ENCODE results near the gene TMEM54.

Gene TMEM54, protein sequence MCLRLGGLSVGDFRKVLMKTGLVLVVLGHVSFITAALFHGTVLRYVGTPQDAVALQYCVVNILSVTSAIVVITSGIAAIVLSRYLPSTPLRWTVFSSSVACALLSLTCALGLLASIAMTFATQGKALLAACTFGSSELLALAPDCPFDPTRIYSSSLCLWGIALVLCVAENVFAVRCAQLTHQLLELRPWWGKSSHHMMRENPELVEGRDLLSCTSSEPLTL

DNA sequence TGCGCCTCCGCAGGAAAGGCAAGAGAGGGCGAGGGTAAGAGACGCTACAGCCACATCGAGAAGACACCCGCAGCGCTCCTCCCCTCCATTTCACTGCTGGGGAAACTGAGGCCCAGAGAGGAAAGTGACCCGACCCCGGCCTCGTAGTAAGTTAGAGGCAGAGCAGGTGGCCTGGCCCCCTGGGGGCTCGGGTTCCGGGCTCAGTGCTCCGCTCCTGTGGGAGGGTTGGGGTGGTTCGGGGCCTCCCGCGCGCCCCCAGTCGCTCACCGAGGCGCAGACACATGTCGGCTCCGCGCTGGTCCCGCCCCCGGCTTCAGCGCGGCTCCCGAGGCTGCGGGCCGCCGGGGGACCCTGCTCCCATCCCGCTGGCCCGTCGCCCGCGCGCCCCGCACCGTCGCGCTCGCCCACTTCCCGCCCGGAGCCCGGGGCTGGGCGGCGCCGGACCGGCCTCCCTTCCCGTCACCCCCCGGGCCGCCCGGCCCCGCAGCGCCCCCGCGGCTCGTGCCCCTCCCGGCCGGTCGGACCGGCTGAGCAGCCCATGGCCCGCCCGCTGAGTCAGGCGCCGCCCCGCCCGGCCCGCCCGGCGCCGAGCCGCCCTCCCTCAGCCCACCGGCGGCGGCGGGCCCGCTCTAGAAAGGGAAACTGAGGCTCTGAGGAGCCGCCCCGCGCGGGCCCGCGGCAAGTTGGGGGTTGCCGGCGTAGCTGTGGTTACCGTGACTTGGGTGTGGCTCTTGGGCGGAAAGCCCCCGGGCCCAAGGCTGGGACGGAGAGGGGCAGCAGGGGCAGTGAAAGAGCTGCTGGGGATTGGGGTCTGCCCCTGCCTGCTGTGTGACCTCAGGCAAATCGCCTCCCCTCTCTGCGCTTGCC is at the start of gene TMEM54:
TSS of gene TMEM54 (minus strand) at position 434 of the 867 bp plus-strand sequence. CDS start at position 283, 151 bp downstream.
- no peak for DNase-seq

DNA sequence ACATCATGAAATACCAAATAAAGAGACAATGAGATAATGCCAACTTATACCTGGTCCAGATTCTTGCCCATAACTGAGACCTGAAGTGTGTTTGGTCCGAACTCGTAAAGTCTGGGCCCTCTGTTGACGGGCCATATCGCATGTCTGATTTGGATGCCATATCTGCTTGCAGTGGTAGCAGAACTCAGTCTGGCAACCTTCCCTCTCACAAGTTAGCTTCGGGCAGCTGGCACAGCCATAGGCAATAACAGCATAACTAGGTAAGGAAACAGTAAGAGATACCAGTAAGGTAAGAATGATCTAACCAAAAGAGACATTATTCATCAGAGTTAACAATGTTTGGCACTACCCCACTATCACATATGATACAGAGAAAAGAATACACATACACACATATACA is 48.3 kb upstream of the TMEM54 start:
- no peak for DNase-seq

DNA sequence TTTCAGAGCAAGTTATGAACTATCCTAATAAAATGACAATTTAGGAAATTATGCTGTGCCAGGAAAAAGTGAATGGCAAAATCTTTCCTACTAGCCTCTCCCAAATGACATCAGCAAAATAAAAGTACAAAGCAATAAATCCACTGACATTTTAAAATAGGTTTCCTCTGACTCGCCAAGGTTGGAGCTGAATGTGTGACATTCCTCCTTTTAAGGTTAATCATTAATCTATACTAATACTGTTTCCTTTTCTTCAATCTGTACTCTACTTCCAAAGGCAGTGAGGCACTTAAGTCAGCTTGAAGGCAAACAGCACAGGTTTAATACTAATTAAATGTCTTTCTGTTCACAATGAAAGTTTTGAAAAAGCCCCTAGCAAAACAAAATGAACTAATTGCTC is 47.7 kb upstream of the TMEM54 start:
- no peak for DNase-seq

DNA sequence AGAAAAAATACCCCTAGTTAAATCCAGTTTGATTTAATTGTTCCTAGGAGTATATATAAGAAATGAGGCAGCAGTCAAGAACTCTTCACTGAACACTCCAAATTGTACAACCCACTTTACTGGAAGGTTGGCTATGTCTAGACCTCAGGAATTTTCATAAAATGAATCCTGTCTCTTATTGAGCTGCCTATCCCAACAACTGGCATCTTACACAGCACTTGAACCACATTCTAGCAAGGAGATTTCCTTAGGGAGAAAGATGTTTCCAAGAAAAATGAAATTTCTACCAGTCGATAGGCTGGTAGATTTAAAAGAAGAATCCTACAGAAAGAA is 47.2 kb upstream of the TMEM54 start:
- no peak for DNase-seq

GRCh38 chr1:32947669-32948389 is 46.6 kb upstream of the TMEM54 start:
- DNase-seq: no peak

- no peak for DNase-seq
Observed at GRCh38 chr1:32946413-32946812, 45.2 kb upstream of the TMEM54 start.

DNA sequence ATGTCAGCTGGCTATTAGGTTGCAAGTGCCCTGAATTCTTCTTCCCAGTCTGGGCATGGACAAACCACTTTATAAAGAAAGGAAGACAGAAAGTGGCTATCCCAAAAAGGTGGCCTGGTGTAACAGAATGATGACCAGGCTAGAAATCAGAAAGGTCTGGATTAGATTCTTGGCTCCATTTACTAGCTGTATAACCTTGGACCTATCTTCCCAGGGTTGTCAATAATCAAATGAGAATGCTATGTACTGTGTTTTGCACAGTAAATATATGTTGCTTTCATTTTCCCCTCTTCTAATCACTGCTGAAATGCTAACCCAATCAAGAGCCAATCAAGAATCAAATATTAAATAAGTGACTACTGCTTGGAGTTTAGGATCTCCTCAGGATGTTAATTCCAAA is 43.0 kb upstream of the TMEM54 start:
- DNase-seq: no peak

DNA sequence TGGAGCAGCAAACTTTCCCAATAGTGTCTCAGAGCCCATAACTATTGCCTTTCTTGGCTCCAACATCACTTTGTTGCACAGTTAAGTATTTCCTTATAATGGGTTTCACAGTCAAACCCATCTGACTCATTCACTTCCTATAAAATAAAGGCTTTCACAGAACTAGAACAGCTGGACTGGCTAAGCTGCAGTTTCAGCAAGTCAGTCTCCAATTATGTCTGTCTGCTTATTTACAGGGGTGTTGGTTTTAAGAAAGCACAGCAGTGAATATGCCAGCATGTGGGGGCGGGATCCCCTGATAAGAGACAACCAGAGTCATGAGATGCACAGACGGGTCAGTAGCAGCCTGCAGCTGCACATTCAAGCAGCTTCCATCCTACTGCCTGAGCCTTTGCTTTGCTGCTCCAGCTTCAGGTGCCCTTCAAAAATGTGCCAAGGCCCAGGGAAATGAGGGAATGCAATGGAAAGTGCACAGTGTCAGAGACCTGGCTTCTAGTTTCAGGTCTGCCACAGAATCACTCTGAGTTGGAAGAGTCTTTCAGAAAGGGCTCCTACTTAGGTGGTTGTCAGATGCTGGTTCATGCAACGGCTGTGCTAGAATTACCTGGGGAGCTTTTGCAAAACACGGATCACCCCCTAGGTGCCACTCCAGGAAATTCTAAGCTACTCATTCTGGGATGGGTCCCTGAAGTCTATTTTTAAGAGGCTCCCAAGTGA is 38.6 kb upstream of the TMEM54 start:
- DNase-seq: no peak

DNA sequence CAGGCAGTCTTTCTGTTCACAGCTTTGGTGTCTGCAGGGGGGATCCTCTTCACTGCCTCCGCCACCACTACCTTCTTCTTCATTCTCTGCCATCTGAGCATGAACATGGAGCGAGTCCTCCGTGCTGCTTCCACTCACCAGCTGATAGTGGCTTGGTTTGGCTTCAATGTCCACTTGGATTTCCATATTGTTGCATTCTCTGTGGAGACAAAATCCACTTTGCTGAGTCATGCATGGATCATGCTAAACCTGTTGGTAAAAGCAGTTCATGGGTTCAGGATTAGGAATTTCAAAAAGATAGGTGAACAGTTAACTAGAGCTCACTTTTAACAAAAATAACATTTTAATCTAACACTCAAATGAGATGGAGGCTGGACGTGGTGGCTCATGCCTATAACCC is 35.9 kb upstream of the TMEM54 start:
- no peak for DNase-seq

- no peak for DNase-seq
Observed at GRCh38 chr1:32934535-32934934, 33.3 kb upstream of the TMEM54 start.

DNA sequence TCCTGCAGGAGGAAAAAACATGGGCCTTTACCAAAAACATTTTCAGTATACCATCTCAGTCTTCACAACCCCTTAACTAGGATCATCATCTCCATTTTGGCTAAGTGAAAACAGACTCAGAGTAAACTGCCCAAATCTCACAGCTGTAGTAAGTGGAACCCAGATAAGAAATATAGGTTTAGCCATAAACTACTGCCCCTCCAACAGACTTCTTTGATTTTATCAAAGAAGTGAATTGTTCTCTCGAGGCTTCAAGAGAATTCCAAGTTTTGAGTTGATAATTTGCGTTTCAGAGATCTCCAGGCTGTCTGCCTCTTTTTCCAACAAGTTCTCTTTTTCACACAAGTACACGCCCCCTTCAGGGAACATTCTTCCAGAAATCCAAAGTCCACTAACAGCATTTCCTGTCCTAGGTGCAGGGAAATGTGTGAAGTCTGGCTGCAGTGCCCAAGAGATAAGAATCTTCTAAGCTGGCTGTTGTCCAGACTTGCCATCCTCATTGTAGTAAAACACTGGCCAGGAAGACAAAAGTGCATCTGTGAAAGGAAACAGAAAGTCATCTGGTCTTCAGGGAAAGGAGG is 32.6 kb upstream of the TMEM54 start:
- DNase-seq: no peak

DNA sequence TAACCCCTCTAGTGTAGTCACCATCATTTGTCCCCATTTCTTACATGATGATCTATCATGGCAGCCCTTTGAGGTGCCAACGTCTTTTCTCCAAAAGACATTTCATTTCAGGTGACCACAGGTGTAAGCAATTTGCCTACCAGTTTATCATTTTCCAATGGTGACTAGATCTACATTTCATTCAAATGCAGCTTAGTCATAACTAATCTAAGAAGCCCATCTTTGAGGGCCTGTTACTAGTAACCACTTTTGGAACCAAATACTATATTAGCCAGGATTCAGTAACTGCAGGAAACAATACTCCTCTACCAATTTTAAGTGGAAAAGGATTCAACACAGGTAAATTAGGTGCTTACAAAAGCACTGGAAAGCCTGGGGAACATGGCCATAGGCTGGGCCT is 30.6 kb upstream of the TMEM54 start:
- no peak for DNase-seq

- no peak for DNase-seq
Observed at GRCh38 chr1:32929366-32929765, 28.2 kb upstream of the TMEM54 start.

GRCh38 chr1:32928715-32929114 is 27.5 kb upstream of the TMEM54 start:
- no peak for DNase-seq

- DNase-seq: no peak
Observed at GRCh38 chr1:32928285-32928684, 27.1 kb upstream of the TMEM54 start.

- DNase-seq: no peak
Observed at GRCh38 chr1:32927441-32927840, 26.3 kb upstream of the TMEM54 start.

DNA sequence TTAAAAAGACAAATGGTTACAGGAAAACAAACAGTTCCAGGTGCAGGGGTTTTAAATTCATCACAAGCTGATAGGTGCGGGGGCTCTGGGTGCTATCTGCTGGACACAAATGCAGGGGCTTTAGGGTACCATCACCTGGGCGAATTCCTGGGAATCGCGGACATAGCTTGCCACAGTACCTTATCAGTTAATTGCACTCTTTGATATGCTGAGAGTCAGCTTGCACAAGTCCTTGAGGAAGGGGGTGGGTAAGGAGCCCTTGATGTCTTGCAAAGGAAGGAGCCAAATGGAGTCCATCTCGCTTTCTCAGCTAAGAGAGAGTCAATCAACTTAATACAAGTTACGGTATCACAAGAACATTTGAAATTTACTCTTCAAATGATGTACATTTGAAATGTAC is 25.4 kb upstream of the TMEM54 start:
- DNase-seq: no peak

- DNase-seq: no peak
Observed at GRCh38 chr1:32925403-32926162, 24.4 kb upstream of the TMEM54 start.

DNA sequence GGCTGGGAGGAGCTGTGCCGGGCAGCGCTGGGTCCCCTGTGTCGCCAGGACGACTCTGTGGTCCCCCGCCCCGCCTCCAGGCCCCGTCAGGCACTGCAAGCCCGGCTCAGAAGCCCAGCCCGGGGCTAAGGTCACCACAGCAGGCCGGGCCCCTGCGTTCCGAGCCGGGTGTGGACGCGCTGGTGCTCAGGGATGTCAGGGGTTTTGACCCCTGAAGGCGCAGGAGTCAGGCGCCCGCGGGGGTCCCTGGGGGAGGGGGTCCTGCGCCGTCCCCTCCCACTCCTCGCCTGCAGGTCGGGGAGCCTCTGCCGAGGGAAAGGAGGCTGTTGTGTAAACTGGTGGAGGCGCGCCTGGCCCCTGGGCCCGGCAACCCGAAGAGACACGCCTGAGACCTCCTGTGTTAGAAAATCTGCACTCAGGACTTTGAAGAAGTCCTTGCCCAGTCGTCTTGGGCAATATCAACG is 23.7 kb upstream of the TMEM54 start:
- DNase-seq: no peak

DNA sequence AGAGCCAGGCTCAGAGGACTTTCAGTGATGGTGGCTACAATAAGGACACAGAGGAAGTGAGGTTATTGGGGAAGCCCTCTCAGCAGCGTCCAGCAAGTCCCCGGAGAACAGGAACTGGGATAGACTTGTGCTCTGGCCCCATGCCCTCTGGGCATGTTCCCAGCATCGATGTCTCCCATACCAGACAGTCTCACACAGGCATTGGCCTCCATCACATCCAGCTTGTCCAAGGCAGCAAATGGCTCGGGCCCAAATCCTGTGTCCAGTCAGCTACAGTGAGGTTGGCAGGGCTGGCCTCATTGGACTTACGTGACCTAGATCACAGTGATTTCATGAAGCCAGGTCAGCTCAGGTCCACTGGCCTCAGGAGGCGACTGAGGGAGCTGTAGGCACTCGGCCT is 19.6 kb upstream of the TMEM54 start:
- DNase-seq: no peak

DNA sequence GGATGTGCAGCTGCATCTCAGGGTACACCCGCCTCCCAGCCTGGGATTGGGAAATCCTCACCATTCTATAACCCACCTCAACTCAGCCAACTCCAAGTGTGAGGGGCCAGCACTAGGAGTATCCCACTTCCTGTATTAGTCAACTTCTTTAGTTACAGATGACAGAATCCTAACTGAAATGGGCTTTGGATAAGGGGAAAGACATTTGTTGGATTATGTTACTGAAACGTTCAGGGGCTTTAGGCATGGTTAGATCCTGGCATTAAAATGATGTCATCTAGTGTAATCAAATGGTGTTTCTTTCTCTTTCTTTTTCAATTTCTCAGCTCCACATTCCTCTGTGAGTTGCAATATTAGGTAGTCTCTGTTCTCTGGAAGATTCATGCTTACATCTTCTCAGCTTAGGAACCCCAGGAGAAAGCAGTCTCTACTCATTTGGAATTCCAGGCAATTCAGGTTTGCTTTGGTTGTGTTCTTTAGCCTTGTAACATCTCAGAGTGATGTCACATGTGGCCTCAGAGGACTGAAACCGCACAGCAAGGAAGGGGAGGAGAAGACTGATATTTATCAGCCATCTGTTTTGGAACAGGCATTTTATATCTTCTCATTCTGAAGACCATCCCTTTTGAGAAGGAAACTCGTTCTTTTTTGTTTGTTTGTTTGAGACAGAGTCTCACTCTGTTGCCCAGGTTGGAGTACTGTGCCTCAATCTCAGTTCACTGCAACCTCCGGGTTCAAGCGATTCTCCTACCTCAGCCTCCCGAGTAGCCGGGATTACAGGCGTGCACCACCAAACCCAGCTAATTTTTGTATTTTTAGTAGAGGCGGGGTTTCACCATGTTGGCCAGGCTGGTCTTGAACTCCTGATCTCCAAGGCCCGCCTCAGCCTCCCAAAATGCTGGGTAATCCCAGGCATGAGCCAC is 18.9 kb upstream of the TMEM54 start:
- no peak for DNase-seq

Data from CD4-positive, alpha-beta T cell treated with Interleukin-10 for 1 hour (primary cell).